ENCODE results near the gene COBLL1. TPM values are rescaled to one million over a fixed set of nuclear protein-coding genes. Genes with fewer than 3 reads are reported as not detected.

The COBLL1 gene
- total RNA-seq, 1 experiment from 2014 or later, result 42.1 TPM

DNA sequence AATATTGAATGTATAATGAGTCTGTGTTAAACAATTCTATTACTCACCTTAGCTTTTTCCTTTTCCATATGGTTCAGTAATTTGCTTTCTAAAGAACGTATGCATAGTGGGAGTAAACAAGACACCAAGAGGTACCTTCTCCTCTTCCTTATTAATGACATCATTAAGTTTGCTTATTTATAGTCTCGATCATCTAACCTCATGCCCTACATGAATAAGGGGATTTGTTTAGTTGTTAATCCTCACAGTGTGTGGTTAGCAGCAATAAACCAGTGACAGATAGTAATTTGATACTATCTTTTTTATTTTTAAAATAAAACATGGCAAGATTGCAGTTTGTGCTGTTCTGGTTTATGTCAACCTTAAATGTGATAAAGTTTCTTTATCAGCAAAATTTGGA lies 69.7 kb downstream of the COBLL1 start:
- POLR2A ChIA-PET, result no interaction called here
- Mint-ChIP-seq H3K36me3 (ENCODE audit: insufficient read depth, unreplicated experiment) (no peaks in the 10 kb centered on the region), H3K27ac (ENCODE audit: unreplicated experiment) (no peak overlapping the region), H3K4me1 (ENCODE audit: low read depth, unreplicated experiment) (peaks cover 28% of the 10 kb centered on the region), H3K9me3 (ENCODE audit: unreplicated experiment) (peaks cover 9% of the 10 kb centered on the region), H3K4me3 (ENCODE audit: unreplicated experiment) (no peak overlapping the region), H3K27me3 (ENCODE audit: insufficient read depth, unreplicated experiment) (no peaks in the 10 kb centered on the region)
- CTCF ChIA-PET, result no interaction called here
- DNase-seq, result no peak
- Histone ChIP-seq H3K9me3 (no peaks in the 10 kb centered on the region), H3K36me3 (ENCODE audit: control insufficient read depth, insufficient read depth, low read length) (no peaks in the 10 kb centered on the region), H3K27me3 (replicated peaks; ENCODE audit: control insufficient read depth, insufficient read depth, low read length) (no peaks in the 10 kb centered on the region), H3K4me1 (peaks cover 21% of the 10 kb centered on the region), H3K4me3 (ENCODE audit: low read depth, low read length) (no peak overlapping the region)
- BruUV-seq (replicated peaks), result no TSS peak
- TF ChIP-seq, protein P1, sequence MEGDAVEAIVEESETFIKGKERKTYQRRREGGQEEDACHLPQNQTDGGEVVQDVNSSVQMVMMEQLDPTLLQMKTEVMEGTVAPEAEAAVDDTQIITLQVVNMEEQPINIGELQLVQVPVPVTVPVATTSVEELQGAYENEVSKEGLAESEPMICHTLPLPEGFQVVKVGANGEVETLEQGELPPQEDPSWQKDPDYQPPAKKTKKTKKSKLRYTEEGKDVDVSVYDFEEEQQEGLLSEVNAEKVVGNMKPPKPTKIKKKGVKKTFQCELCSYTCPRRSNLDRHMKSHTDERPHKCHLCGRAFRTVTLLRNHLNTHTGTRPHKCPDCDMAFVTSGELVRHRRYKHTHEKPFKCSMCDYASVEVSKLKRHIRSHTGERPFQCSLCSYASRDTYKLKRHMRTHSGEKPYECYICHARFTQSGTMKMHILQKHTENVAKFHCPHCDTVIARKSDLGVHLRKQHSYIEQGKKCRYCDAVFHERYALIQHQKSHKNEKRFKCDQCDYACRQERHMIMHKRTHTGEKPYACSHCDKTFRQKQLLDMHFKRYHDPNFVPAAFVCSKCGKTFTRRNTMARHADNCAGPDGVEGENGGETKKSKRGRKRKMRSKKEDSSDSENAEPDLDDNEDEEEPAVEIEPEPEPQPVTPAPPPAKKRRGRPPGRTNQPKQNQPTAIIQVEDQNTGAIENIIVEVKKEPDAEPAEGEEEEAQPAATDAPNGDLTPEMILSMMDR (IDR thresholded peaks at IDR 0.05; ENCODE audit: insufficient read depth in 1 of 2, low read depth in 1 of 2, low read length in 1 of 2, severe bottlenecking in 1 of 2, unreplicated experiment in 1 of 2), result no peak
- intact Hi-C loops (cut with micrococcal nuclease; ENCODE audit: unreplicated experiment), result no loop called here

DNA sequence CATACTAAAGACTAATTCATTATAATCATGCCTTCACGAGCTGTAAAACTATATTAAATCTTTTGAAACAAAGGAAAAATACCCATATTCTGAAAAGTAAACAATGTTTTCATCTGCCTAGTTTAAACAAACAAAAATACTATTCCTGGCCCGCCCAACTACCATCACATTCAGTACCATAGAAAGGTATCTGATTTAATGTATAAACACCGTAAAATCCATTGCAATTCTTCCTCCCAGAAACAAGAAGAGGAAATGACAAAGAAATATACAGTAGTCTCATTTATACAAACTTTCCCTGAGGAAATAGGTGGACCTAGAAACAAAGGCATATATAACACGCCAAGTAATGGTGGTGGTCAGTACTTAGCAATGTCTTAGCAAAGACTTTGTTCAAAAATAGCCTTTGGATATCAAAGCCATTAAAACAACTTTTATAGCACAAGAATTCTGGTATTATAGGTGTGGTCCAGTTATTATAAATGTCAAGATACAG lies 71.2 kb downstream of the COBLL1 start:
- intact Hi-C loops (cut with micrococcal nuclease; ENCODE audit: unreplicated experiment), result no loop called here
- TF ChIP-seq, protein P1 (IDR thresholded peaks at IDR 0.05; ENCODE audit: insufficient read depth in 1 of 2, low read depth in 1 of 2, low read length in 1 of 2, severe bottlenecking in 1 of 2, unreplicated experiment in 1 of 2), result no peak
- Mint-ChIP-seq H3K4me1 (ENCODE audit: low read depth, unreplicated experiment) (peaks cover 19% of the 10 kb centered on the region), H3K4me3 (ENCODE audit: unreplicated experiment) (no peak overlapping the region), H3K36me3 (ENCODE audit: insufficient read depth, unreplicated experiment) (no peaks in the 10 kb centered on the region), H3K27me3 (ENCODE audit: insufficient read depth, unreplicated experiment) (no peaks in the 10 kb centered on the region), H3K27ac (ENCODE audit: unreplicated experiment) (no peak overlapping the region), H3K9me3 (ENCODE audit: unreplicated experiment) (no peaks in the 10 kb centered on the region)
- Histone ChIP-seq H3K27me3 (replicated peaks; ENCODE audit: control insufficient read depth, insufficient read depth, low read length) (no peaks in the 10 kb centered on the region), H3K4me1 (peaks cover 17% of the 10 kb centered on the region), H3K9me3 (no peaks in the 10 kb centered on the region), H3K36me3 (ENCODE audit: control insufficient read depth, insufficient read depth, low read length) (no peaks in the 10 kb centered on the region), H3K4me3 (ENCODE audit: low read depth, low read length) (no peak overlapping the region)
- ChIA-PET POLR2A (no interaction called here), CTCF (no interaction called here)
- no TSS peak for BruUV-seq (replicated peaks)
- DNase-seq, result no peak

DNA sequence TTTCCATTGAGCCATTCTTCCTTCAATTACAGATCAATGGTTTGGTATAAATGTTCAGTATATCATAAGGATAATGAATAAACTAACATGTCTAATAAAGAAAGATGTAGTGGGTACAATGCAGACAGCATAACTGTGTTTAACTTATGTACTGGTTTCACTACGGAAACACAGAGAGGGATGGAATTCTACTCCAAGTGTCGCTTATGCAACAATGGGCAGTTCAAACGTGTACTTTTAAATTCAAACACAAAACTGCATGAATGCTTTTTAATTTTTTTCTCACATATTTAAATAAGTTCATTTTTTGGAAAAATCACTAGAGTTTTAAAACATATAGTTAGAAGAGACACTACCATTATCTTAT lies 74.7 kb downstream of the COBLL1 start:
- CTCF ChIA-PET, result no interaction called here

More for the DNA sequence above, 74.7 kb downstream of the COBLL1 start:
- H3K4me1 Mint-ChIP-seq (ENCODE audit: low read depth, unreplicated experiment), result peaks cover 8% of the 10 kb centered on the region
- Histone ChIP-seq H3K9me3 (no peaks in the 10 kb centered on the region), H3K4me1 (no peaks in the 10 kb centered on the region), H3K27me3 (replicated peaks; ENCODE audit: control insufficient read depth, insufficient read depth, low read length) (no peaks in the 10 kb centered on the region), H3K4me3 (ENCODE audit: low read depth, low read length) (no peak overlapping the region), H3K36me3 (ENCODE audit: control insufficient read depth, insufficient read depth, low read length) (no peaks in the 10 kb centered on the region)
- H3K27me3 Mint-ChIP-seq (ENCODE audit: insufficient read depth, unreplicated experiment), result no peaks in the 10 kb centered on the region
- H3K9me3 Mint-ChIP-seq (ENCODE audit: unreplicated experiment), result no peaks in the 10 kb centered on the region
- H3K4me3 Mint-ChIP-seq (ENCODE audit: unreplicated experiment), result no peak overlapping the region
- TF ChIP-seq, protein P1 (IDR thresholded peaks at IDR 0.05; ENCODE audit: insufficient read depth in 1 of 2, low read depth in 1 of 2, low read length in 1 of 2, severe bottlenecking in 1 of 2, unreplicated experiment in 1 of 2), result no peak
- no peak overlapping the region for H3K27ac Mint-ChIP-seq (ENCODE audit: unreplicated experiment)
- intact Hi-C loops (cut with micrococcal nuclease; ENCODE audit: unreplicated experiment), result no loop called here
- POLR2A ChIA-PET, result no interaction called here
- no peaks in the 10 kb centered on the region for H3K36me3 Mint-ChIP-seq (ENCODE audit: insufficient read depth, unreplicated experiment)
- BruUV-seq (replicated peaks), result no TSS peak
- DNase-seq, result no peak
